Activated T-cell treated with anti-CD3 and anti-CD28 coated beads, Interleukin-2, amount 50 U/mL, for 72 hours (primary cell): ENCODE results near the gene FHAD1. TPM values are rescaled to one million over a fixed set of nuclear protein-coding genes. Genes with fewer than 3 reads are reported as not detected.
A peak's percentile ranks its signal among the peaks of the same experiment; 100 is the strongest.
"Not testable (repeated sequence)": the region's sequence is repeated elsewhere in the genome, so short reads cannot be mapped to it uniquely, and the experiment has no call there.

Experiments
- ATAC-seq, 2 donors: fragments of 150-1000 bp; cut with Tn5 transposase; replicated peaks in 1 of 2; 2 replicates each; pipeline ENCODE4 v1.10.0; 2021; ENCODE audit warnings: moderate library complexity in 2 of 2, mild to moderate bottlenecking in 1 of 2
- DNase-seq, 2 donors: peaks; one replicate each; pipeline ENCODE4 v3.0.0; 2021 to 2022; ENCODE audit warnings: mixed read lengths in 1 of 2
- H3K27ac Mint-ChIP-seq: one replicate; pipeline ENCODE4 v1.8.0; 2022; ENCODE audit warnings: mild to moderate bottlenecking, moderate library complexity, mixed read lengths
- H3K27me3 Mint-ChIP-seq: one replicate; pipeline ENCODE4 v1.8.0; 2022; ENCODE audit warnings: low read depth, mixed read lengths
- H3K36me3 Mint-ChIP-seq, 2 donors: one replicate each; pipeline ENCODE4 v1.8.0; 2022; ENCODE audit warnings: mixed read lengths in 2 of 2, mild to moderate bottlenecking in 1 of 2; ENCODE audit not compliant: insufficient read depth in 2 of 2
- H3K4me1 Mint-ChIP-seq: one replicate; pipeline ENCODE4 v1.8.0; 2022; ENCODE audit warnings: low read depth, mixed read lengths
- H3K4me3 Mint-ChIP-seq, 2 donors: one replicate each; pipeline ENCODE4 v1.8.0; 2022; ENCODE audit warnings: mild to moderate bottlenecking in 2 of 2, mixed read lengths in 2 of 2, moderate library complexity in 2 of 2
- H3K9me3 Mint-ChIP-seq, 2 donors: one replicate each; pipeline ENCODE4 v1.8.0; 2022; ENCODE audit warnings: mixed read lengths in 2 of 2
- total RNA-seq, 2 donors: library from RNA; stranded (reverse); gene quantifications; one replicate each; pipeline ENCODE4 v1.2.3, GENCODE V29; 2022

The FHAD1 gene
- total RNA-seq, 2 donors from 2014 or later: 0.49 TPM; not detected in 1

GRCh38 chr1:15297975-15298374, 51.0 kb downstream of the FHAD1 start:
- not testable (repeated sequence) for DNase-seq, H3K27ac Mint-ChIP-seq, ATAC-seq, H3K36me3 Mint-ChIP-seq, H3K9me3 Mint-ChIP-seq, H3K4me3 Mint-ChIP-seq
- peaks cover 14% of the 10 kb centered on the region for H3K27me3 Mint-ChIP-seq
- H3K4me1 Mint-ChIP-seq: peaks cover 13% of the 10 kb centered on the region

GRCh38 chr1:15299179-15299578, 52.2 kb downstream of the FHAD1 start:
- Mint-ChIP-seq H3K27me3 (peaks cover 14% of the 10 kb centered on the region), H3K36me3 (no peaks in the 10 kb centered on the region), H3K4me1 (peaks cover 8% of the 10 kb centered on the region), H3K27ac (no peak overlapping the region), H3K9me3 (no peaks in the 10 kb centered on the region), H3K4me3 (no peak overlapping the region)
- ATAC-seq: no peak
- DNase-seq: no peak

- ATAC-seq (no peak), DNase-seq (no peak)
- Mint-ChIP-seq H3K4me3 (no peak overlapping the region), H3K27ac (no peak overlapping the region), H3K9me3 (no peaks in the 10 kb centered on the region), H3K4me1 (peaks cover 10% of the 10 kb centered on the region), H3K27me3 (peaks cover 16% of the 10 kb centered on the region), H3K36me3 (no peaks in the 10 kb centered on the region)
These were observed 52.8 kb downstream of the FHAD1 start for GRCh38 chr1:15299806-15300205.

- Mint-ChIP-seq H3K4me1 (peaks cover 4% of the 10 kb centered on the region), H3K27me3 (peaks cover 14% of the 10 kb centered on the region), H3K9me3 (no peaks in the 10 kb centered on the region), H3K27ac (no peak overlapping the region), H3K36me3 (no peaks in the 10 kb centered on the region), H3K4me3 (no peak overlapping the region)
- ATAC-seq (no peak), DNase-seq (no peak)
These were observed 56.9 kb downstream of the FHAD1 start for GRCh38 chr1:15303935-15304334.

- no peak overlapping the region for H3K27ac Mint-ChIP-seq
- H3K9me3 Mint-ChIP-seq: no peaks in the 10 kb centered on the region
- H3K4me1 Mint-ChIP-seq: peaks cover 4% of the 10 kb centered on the region
- no peaks in the 10 kb centered on the region for H3K36me3 Mint-ChIP-seq
- no peak overlapping the region for H3K4me3 Mint-ChIP-seq
- ATAC-seq: peak; percentile 63 to 67
- H3K27me3 Mint-ChIP-seq: peaks cover 12% of the 10 kb centered on the region
- peak; percentile 65 to 77 for DNase-seq
These were observed 57.9 kb downstream of the FHAD1 start for GRCh38 chr1:15304708-15305467.

- DNase-seq (no peak), ATAC-seq (no peak)
- Mint-ChIP-seq H3K4me1 (peaks cover 4% of the 10 kb centered on the region), H3K9me3 (no peaks in the 10 kb centered on the region), H3K4me3 (no peak overlapping the region), H3K27ac (no peak overlapping the region), H3K36me3 (no peaks in the 10 kb centered on the region), H3K27me3 (peaks cover 12% of the 10 kb centered on the region)
These were observed 58.4 kb downstream of the FHAD1 start for GRCh38 chr1:15305468-15305770.

GRCh38 chr1:15306352-15306751, 59.3 kb downstream of the FHAD1 start:
- not testable (repeated sequence) for DNase-seq, H3K4me1 Mint-ChIP-seq, H3K4me3 Mint-ChIP-seq, ATAC-seq, H3K27ac Mint-ChIP-seq, H3K36me3 Mint-ChIP-seq, H3K9me3 Mint-ChIP-seq
- peaks cover 12% of the 10 kb centered on the region for H3K27me3 Mint-ChIP-seq

GRCh38 chr1:15308135-15308534, 61.1 kb downstream of the FHAD1 start:
- H3K4me3 Mint-ChIP-seq: no peak overlapping the region
- peaks cover 12% of the 10 kb centered on the region for H3K27me3 Mint-ChIP-seq
- peaks cover 2 to 5% of the 10 kb centered on the region in 2 donors for H3K9me3 Mint-ChIP-seq
- peaks cover 4% of the 10 kb centered on the region for H3K4me1 Mint-ChIP-seq
- no peaks in the 10 kb centered on the region for H3K36me3 Mint-ChIP-seq
- H3K27ac Mint-ChIP-seq: no peak overlapping the region
- no peak for DNase-seq
- ATAC-seq: no peak

- ATAC-seq: no peak
- Mint-ChIP-seq H3K27ac (no peak overlapping the region), H3K4me3 (no peak overlapping the region), H3K27me3 (peaks cover 12% of the 10 kb centered on the region), H3K4me1 (peaks cover 4% of the 10 kb centered on the region), H3K36me3 (no peaks in the 10 kb centered on the region), H3K9me3 (peaks cover 2 to 5% of the 10 kb centered on the region in 2 donors)
- DNase-seq: no peak
These were observed 61.6 kb downstream of the FHAD1 start for GRCh38 chr1:15308621-15309027.

GRCh38 chr1:15309687-15310086, 62.7 kb downstream of the FHAD1 start:
- no peaks in the 10 kb centered on the region for H3K36me3 Mint-ChIP-seq
- H3K9me3 Mint-ChIP-seq: peaks cover 2 to 5% of the 10 kb centered on the region in 2 donors
- peaks cover 12% of the 10 kb centered on the region for H3K27me3 Mint-ChIP-seq
- peaks cover 3% of the 10 kb centered on the region for H3K4me1 Mint-ChIP-seq
- H3K4me3 Mint-ChIP-seq: no peak overlapping the region
- H3K27ac Mint-ChIP-seq: no peak overlapping the region
- DNase-seq (no peak), ATAC-seq (no peak)

- Mint-ChIP-seq H3K4me3 (no peak overlapping the region), H3K4me1 (no peaks in the 10 kb centered on the region), H3K36me3 (no peaks in the 10 kb centered on the region), H3K27me3 (peaks cover 6% of the 10 kb centered on the region), H3K27ac (no peak overlapping the region), H3K9me3 (peaks cover 2 to 5% of the 10 kb centered on the region in 2 donors)
- ATAC-seq: no peak
- no peak for DNase-seq
These were observed 63.5 kb downstream of the FHAD1 start for GRCh38 chr1:15310544-15310943.

- no peaks in the 10 kb centered on the region for H3K36me3 Mint-ChIP-seq
- DNase-seq (no peak), ATAC-seq (no peak)
- H3K27me3 Mint-ChIP-seq: peaks cover 6% of the 10 kb centered on the region
- no peaks in the 10 kb centered on the region for H3K4me1 Mint-ChIP-seq
- H3K4me3 Mint-ChIP-seq: no peak overlapping the region
- H3K27ac Mint-ChIP-seq: no peak overlapping the region
- peaks cover 2 to 5% of the 10 kb centered on the region in 2 donors for H3K9me3 Mint-ChIP-seq
These were observed 64.2 kb downstream of the FHAD1 start for GRCh38 chr1:15311122-15311822.

GRCh38 chr1:15311880-15312279, 64.9 kb downstream of the FHAD1 start:
- no peaks in the 10 kb centered on the region for H3K36me3 Mint-ChIP-seq
- no peak for DNase-seq
- ATAC-seq: peak in 1 of 2 donors; percentile 38
- H3K27ac Mint-ChIP-seq: no peak overlapping the region
- H3K9me3 Mint-ChIP-seq: peaks cover 2 to 5% of the 10 kb centered on the region in 2 donors
- no peak overlapping the region for H3K4me3 Mint-ChIP-seq
- H3K4me1 Mint-ChIP-seq: no peaks in the 10 kb centered on the region
- H3K27me3 Mint-ChIP-seq: peaks cover 12% of the 10 kb centered on the region
